Retinal pigment epithelial cell (primary cell): ENCODE data around the gene MGAT5.

ENCODE experiments used
- DNase-seq: peaks from one replicate; pipeline ENCODE4 v3.0.0-alpha.2; 2010; ENCODE audit warnings: low read depth
- H3K4me3 ChIP-seq: 2 replicates; pipeline ENCODE4 v1.5.1; 2011; ENCODE audit warnings: mild to moderate bottlenecking, low read length, control low read depth, moderate library complexity
- CTCF ChIP-seq: conservative IDR thresholded peaks from 2 replicates; pipeline ENCODE4 v1.5.1; 2011; ENCODE audit warnings: low read depth, low read length, control low read depth, inconsistent platforms

MGAT5 gene

GRCh38 chr2:134438371-134438770 lies 184.5 kb downstream of the MGAT5 start:
- TF ChIP-seq CTCF, result no peak

GRCh38 chr2:134440336-134440909 lies 186.6 kb downstream of the MGAT5 start:
- H3K4me3 ChIP-seq, result no peak overlapping the region
- DNase-seq, result no peak
- no peak for TF ChIP-seq CTCF

More at GRCh38 chr2:134438371-134438770, 184.5 kb downstream of the MGAT5 start:
- DNase-seq, result no peak
- H3K4me3 ChIP-seq, result no peak overlapping the region

DNA sequence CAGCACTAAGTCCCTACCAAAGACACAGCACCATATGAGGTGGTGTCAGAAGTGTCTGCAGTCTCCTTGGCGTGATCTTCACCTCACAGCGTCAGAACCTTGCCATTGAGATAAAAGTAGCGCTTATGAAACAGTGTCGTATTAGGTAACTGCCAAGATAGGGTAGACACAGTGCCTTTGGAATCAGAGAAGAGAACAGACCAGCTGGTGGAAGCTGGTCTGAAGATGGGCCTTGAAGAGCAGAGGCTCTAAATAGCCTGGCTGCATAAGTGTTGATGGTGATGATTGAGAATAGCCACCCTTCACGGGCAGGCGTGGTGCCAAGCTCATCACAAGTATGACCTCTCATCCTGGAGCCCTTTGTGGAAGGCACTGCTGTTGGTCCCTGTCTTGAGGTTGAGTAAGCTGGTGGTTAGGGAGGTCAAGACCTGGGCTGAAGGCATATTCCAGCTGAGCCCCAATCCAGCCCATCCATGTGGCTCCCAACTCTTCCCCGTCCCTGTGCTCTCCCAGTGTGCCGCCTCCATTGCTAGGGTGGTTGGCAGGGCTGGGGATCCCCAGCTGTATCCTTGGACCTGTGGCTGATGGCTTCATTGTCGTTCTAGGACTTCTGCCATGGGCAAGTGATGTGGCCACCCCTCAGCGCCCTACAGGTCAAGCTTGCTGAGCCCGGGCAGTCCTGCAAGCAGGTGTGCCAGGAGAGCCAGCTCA lies 187.4 kb downstream of the MGAT5 start:
- DNase-seq, result no peak
- H3K4me3 ChIP-seq, result no peak overlapping the region
- no peak for TF ChIP-seq CTCF

DNA sequence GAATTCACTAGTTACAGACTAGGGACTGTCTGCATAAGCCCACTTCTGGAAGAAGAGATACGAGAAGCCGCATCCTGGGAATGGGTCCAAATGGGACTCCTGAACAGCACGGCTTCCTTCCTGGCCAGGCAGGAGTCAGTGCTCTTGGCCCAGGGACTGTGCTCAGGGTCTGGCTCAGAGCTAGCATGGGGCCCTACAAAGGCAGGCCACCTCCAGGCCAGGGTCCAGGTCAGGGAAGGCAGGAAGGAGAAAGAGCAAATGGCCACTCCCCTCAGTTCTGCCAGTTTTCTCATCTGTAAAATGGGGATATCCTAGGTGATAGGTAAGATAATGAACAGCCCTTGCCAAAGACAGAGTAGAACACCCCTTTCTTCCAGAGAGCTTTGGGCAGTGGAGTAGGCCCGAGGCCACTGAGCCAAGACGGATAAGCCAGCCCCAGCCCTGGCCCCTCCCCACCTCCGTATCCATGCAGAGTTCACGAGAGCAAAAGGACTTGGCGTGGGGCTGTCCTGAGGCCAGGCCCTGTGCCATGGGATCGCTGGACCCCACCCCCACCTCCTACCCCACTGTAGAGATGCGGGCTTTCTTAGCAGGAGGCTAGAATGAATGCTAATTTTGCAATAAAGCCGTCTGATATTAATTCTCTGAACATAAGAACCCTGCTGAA lies 190.1 kb downstream of the MGAT5 start:
- TF ChIP-seq CTCF, result no peak
- H3K4me3 ChIP-seq, result no peak overlapping the region
- no peak for DNase-seq

DNA sequence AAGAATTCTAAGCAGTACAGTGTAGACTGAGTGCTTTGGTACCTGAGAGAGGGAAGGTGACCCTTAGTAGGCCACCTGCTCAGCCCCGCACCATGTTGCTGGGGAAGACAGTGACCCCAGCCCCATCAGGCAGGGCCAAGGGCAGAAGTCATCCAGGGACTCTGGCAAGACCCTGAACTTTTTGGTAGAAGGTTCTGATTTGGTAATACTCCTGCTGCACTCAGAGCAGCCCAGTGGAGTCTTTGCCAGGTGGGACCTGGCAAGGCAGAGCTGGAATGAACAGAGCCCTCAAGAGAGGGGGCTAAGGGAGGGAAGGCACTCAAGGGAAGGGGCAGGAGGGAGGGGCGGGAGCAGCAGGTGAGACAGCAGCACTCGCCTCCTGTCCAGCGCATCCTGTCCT lies 191.2 kb downstream of the MGAT5 start:
- no peak overlapping the region for H3K4me3 ChIP-seq
- DNase-seq, result no peak
- TF ChIP-seq CTCF, result no peak

- no peak for DNase-seq
- no peak overlapping the region for H3K4me3 ChIP-seq
- TF ChIP-seq CTCF, result no peak
These were observed 192.1 kb downstream of the MGAT5 start for GRCh38 chr2:134445985-134446382.

DNA sequence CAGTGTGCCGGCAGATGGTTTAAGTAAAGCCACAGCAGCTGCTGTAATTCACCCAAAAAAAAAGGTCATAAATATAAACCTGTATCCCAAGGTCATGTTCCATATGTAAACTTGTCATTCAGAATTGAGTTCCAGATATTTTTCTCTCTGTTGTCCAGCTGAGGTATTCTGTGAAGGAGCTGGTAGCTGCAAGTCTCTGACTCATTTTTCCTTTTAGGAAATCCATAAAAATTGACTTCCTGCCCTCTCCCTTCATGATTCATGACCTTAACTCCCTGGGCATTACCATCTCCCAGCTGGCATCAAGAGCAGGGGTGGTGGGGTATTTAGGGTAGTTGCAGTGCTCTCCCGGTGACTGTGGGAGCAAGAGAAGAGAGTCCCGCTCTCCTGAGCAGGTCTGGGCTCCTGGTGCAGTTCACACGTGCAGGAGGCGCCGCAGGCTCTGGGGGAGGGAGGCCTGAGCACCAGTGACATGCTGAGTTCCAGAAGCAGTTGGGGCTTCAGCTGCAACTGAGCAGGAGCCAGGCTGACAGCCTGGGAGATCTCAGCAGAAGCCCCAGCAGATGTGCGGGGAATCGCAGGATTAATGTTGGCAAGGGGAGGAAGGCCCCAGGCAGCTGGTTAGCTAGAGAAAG lies 192.6 kb downstream of the MGAT5 start:
- H3K4me3 ChIP-seq, result no peak overlapping the region
- no peak for DNase-seq
- TF ChIP-seq CTCF, result no peak
